ENCODE measurements around the gene PRR33.

Gene PRR33

DNA sequence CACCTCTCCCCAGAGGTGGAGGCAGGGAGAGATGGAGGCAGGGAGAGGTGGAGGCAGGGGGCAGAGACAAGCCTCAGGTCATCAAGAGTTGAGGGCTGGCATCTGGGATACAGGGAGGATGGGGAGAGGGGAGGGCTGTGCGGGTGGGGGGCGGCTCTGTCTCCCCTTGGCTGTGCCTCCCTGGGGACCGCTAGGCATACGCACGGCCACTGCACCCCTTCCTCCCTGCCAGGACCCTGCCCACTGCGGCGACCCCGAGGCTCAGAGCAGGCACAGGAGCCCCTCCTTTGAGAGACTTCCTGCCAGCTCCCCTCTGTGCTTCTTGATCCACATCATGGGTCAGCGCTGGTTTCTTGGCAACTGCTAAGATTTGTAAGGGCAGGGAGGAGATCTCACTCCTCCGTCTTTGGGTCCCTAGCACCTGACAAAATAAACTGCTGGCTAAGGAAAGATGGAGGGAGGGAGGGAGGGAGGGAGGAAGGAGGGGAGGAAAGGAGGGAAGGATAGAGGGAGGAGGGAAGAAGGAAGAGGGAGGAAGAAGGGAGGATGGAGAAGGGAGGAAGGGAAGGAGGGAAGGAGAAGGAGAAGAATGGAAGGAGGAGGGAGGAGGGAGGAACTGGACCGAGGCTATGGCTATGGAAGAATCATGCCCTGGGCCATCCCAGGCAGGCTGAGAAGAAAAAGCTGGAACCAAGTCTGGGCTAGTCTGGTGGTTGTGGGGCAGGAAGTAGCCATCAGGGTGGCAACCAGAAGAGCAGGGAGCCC, 18.5 kb downstream of the PRR33 start:
- TF ChIP-seq, protein P1, sequence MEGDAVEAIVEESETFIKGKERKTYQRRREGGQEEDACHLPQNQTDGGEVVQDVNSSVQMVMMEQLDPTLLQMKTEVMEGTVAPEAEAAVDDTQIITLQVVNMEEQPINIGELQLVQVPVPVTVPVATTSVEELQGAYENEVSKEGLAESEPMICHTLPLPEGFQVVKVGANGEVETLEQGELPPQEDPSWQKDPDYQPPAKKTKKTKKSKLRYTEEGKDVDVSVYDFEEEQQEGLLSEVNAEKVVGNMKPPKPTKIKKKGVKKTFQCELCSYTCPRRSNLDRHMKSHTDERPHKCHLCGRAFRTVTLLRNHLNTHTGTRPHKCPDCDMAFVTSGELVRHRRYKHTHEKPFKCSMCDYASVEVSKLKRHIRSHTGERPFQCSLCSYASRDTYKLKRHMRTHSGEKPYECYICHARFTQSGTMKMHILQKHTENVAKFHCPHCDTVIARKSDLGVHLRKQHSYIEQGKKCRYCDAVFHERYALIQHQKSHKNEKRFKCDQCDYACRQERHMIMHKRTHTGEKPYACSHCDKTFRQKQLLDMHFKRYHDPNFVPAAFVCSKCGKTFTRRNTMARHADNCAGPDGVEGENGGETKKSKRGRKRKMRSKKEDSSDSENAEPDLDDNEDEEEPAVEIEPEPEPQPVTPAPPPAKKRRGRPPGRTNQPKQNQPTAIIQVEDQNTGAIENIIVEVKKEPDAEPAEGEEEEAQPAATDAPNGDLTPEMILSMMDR (conservative IDR thresholded peaks at IDR 0.05; ENCODE audit: control insufficient read depth, insufficient read depth, low read depth, low read length) = no peak
- peak; percentile 70 for DNase-seq (ENCODE audit: low read depth)

DNA sequence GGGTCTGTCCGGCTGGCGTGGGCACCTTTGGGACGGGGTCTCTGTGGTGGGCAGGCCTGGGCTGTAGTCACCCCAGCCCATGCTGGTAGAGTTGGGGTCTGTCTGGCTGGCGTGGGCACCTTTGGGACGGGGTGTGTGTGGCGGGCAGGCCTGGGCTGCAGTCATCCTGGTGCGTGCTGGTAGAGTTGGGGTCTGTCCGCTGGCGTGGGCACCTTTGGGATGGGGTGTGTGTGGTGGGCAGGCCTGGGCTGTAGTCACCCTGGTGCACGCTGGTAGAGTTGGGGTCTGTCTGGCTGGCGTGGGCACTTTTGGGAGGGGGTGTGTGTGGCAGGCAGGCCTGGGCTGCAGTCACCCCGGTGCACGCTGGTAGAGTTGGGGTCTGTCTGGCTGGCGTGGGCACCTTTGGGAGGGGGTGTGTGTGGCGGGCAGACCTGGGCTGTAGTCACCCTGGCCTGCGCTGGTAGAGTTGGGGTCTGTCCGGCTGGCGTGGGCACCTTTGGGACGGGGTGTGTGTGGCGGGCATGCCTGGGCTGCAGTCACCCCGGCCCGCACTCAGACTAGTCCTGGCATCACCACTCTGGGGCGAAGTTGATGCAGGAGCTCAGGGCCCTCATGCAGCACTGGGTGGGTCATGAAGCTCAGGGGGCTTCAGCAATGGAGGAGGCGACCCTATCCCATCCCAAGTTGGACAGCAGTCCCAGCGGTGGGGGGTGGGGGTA, 19.3 kb downstream of the PRR33 start:
- no peak for DNase-seq (ENCODE audit: low read depth)
- TF ChIP-seq, protein P1 (conservative IDR thresholded peaks at IDR 0.05; ENCODE audit: control insufficient read depth, insufficient read depth, low read depth, low read length) = no peak
- peak overlapping the region; percentile 47 for H3K4me3 ChIP-seq (ENCODE audit: control insufficient read depth, low read depth, low read length)

More for the DNA sequence above, 18.5 kb downstream of the PRR33 start:
- H3K4me3 ChIP-seq (ENCODE audit: control insufficient read depth, low read depth, low read length) = peak overlapping the region; percentile 12

DNA sequence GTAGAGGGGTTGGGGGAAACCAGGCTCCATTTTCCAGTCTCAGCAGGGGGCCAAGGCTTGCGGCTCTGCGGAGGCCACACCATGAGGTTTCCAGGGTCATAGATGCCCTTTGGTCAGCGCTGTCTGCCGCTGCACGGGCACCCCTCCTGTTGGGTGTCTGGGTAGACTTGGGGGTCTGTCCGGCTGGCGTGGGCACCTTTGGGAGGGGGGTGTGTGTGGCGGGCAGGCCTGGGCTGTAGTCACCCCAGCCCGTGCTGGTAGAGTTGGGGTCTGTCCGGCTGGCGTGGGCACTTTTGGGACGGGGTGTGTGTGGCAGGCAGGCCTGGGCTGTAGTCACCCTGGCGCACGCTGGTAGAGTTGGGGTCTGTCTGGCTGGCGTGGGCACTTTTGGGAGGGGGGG, 20.2 kb downstream of the PRR33 start:
- DNase-seq (ENCODE audit: low read depth) = no peak
- TF ChIP-seq, protein P1 (conservative IDR thresholded peaks at IDR 0.05; ENCODE audit: control insufficient read depth, insufficient read depth, low read depth, low read length) = no peak
- peak overlapping the region; percentile 47 for H3K4me3 ChIP-seq (ENCODE audit: control insufficient read depth, low read depth, low read length)

DNA sequence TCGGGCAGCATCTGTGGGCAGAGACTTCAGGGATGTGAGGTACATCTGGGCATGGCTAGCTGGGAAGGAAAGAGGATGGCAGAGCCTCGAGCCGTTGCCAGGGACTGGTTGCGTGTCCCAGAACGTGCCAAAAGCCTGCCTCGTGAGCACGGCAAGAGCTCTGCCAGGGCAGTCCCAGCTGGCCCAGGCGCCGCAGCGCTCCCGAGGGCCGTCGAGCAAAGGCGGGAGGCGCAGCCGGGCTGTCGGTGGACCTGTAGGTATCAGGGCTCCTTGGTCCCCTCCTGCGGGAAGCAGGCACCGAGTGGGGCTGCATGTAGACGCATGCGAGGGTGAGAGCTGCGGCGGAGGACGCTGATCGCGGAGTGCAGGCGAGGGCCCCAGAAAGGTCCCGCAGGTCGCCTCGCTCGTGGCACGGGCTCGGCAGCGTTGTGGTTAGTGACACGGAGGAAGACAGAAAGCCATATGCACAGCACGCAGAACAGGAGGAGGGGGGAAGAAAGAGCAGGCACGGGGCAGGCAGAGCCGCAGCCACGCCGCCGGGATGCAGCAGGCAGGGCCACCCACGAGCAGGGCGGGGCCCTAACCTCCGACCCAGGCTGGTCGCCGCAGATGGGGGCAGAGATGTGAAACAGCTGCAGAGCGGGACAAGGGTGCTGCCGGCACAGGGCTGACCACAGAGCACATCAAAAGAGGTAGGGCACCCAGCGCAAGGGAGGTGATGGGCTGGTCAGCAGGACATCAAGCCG, 20.8 kb downstream of the PRR33 start:
- peak overlapping the region; percentile 47 for H3K4me3 ChIP-seq (ENCODE audit: control insufficient read depth, low read depth, low read length)
- DNase-seq (ENCODE audit: low read depth) = no peak
- TF ChIP-seq, protein P1 (conservative IDR thresholded peaks at IDR 0.05; ENCODE audit: control insufficient read depth, insufficient read depth, low read depth, low read length) = no peak

DNA sequence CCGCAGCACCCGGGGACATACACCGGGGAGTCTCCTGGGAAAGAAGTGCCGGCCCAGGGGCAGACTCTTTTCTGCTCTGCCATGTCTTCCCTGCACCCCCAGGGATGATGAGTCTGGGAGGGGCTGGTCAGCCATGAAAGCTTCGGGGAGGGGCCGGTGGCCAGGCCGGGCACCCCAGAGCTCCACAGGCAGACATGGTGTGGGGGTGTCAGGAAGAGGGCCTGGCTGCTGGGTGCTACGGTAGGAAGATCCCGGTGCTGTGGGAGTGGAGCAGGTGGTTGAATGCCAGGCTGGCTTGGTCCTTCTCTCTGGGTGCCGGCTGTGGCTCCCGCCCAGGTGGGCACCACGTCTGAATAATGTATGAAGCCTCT, 21.4 kb downstream of the PRR33 start:
- H3K4me3 ChIP-seq (ENCODE audit: control insufficient read depth, low read depth, low read length) = peak overlapping the region; percentile 47
- TF ChIP-seq, protein P1 (conservative IDR thresholded peaks at IDR 0.05; ENCODE audit: control insufficient read depth, insufficient read depth, low read depth, low read length) = no peak
- DNase-seq (ENCODE audit: low read depth) = no peak

DNA sequence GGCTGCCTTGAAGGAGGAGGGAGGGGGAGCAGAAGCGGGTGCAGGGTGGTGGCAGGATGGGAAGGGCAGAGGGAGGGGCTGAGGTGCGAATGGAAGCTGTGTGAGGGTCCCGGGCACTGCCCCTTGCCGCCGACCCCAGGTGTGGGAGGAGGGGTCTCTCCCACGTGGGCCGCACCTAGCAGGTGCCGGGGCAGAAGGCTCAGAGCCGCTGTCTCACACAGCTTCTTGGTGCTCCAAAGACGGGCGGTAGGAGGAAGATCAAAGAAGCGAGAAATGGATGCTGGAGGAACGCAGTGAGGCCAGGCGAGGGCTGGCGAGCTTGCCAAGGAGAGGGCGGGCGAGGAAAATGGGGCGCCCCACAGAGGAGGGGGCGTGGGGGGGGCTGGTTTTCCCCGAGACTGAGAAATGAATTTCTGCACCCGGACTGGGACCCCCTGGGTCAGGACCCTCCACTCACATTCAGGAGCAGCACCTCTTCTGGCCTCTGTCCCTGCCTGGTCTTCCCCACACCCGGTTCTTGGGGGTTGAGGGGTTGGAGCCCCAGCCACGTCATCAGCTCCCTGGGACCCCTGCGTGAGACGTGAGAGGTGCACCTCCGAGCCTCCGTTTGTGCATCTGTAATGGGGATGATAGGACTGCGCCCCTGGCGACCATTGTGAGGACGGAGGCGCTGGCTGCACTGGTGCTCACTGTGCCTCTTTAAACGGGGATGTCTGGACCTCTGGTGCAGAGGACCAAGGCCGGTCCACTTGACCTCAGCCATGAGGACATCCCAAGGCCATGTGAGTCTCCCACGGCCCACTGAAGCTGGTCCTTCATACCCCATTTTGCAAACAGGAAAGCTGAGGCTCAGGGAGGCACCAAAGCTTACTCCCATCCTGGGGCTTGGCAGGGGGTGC, 22.0 kb downstream of the PRR33 start:
- H3K4me3 ChIP-seq (ENCODE audit: control insufficient read depth, low read depth, low read length) = no peak overlapping the region
- DNase-seq (ENCODE audit: low read depth) = no peak
- TF ChIP-seq, protein P1 (conservative IDR thresholded peaks at IDR 0.05; ENCODE audit: control insufficient read depth, insufficient read depth, low read depth, low read length) = peak; percentile 50

All from fibroblast of mammary gland (primary cell).